ENCODE results near the gene C9. TPM values are rescaled to one million over a fixed set of nuclear protein-coding genes. Genes with fewer than 3 reads are reported as not detected.

C9 gene
- total RNA-seq, 1 donor from 2014 or later = not detected

- H3K9me3 Mint-ChIP-seq (ENCODE audit: low read depth) = no peaks in the 10 kb centered on the region
- peak; percentile 96 for TF ChIP-seq CTCF (IDR thresholded peaks at IDR 0.05)
- no peak for DNase-seq (ENCODE audit: low spot score)
- peaks cover 4% of the 10 kb centered on the region for H3K4me1 Mint-ChIP-seq (ENCODE audit: low read depth)
- H3K27me3 Mint-ChIP-seq (ENCODE audit: low read depth) = no peaks in the 10 kb centered on the region
- H3K36me3 Mint-ChIP-seq (ENCODE audit: low read depth) = peaks cover 52% of the 10 kb centered on the region
- H3K27ac Mint-ChIP-seq (ENCODE audit: unreplicated experiment) = peak overlapping the region; percentile 74
- H3K4me3 Mint-ChIP-seq (ENCODE audit: unreplicated experiment) = no peak overlapping the region
These were observed 12.0 kb upstream of the C9 start for GRCh38 chr5:39376293-39376714.

- Mint-ChIP-seq H3K4me1 (ENCODE audit: low read depth) (no peaks in the 10 kb centered on the region), H3K27ac (ENCODE audit: unreplicated experiment) (no peak overlapping the region), H3K9me3 (ENCODE audit: low read depth) (no peaks in the 10 kb centered on the region), H3K27me3 (ENCODE audit: low read depth) (no peaks in the 10 kb centered on the region), H3K36me3 (ENCODE audit: low read depth) (peaks cover 50% of the 10 kb centered on the region), H3K4me3 (ENCODE audit: unreplicated experiment) (no peak overlapping the region)
- DNase-seq (ENCODE audit: low spot score) = no peak
- TF ChIP-seq CTCF (IDR thresholded peaks at IDR 0.05) = no peak
These were observed 9.5 kb upstream of the C9 start for GRCh38 chr5:39373791-39374190.

- no peaks in the 10 kb centered on the region for H3K9me3 Mint-ChIP-seq (ENCODE audit: low read depth)
- no peaks in the 10 kb centered on the region for H3K27me3 Mint-ChIP-seq (ENCODE audit: low read depth)
- no peak overlapping the region for H3K27ac Mint-ChIP-seq (ENCODE audit: unreplicated experiment)
- no peak overlapping the region for H3K4me3 Mint-ChIP-seq (ENCODE audit: unreplicated experiment)
- TF ChIP-seq CTCF (IDR thresholded peaks at IDR 0.05) = no peak
- H3K36me3 Mint-ChIP-seq (ENCODE audit: low read depth) = peaks cover 41% of the 10 kb centered on the region
- DNase-seq (ENCODE audit: low spot score) = no peak
- no peaks in the 10 kb centered on the region for H3K4me1 Mint-ChIP-seq (ENCODE audit: low read depth)
These were observed 7.0 kb upstream of the C9 start for GRCh38 chr5:39371367-39371635.

GRCh38 chr5:39370555-39371366, 6.5 kb upstream of the C9 start:
- Mint-ChIP-seq H3K27me3 (ENCODE audit: low read depth) (no peaks in the 10 kb centered on the region), H3K36me3 (ENCODE audit: low read depth) (peaks cover 39% of the 10 kb centered on the region), H3K4me3 (ENCODE audit: unreplicated experiment) (no peak overlapping the region), H3K9me3 (ENCODE audit: low read depth) (no peaks in the 10 kb centered on the region), H3K27ac (ENCODE audit: unreplicated experiment) (no peak overlapping the region), H3K4me1 (ENCODE audit: low read depth) (no peaks in the 10 kb centered on the region)
- DNase-seq (ENCODE audit: low spot score) = no peak
- no peak for TF ChIP-seq CTCF (IDR thresholded peaks at IDR 0.05)

- no peak for TF ChIP-seq CTCF (IDR thresholded peaks at IDR 0.05)
- no peak overlapping the region for H3K27ac Mint-ChIP-seq (ENCODE audit: unreplicated experiment)
- H3K4me1 Mint-ChIP-seq (ENCODE audit: low read depth) = no peaks in the 10 kb centered on the region
- peaks cover 30% of the 10 kb centered on the region for H3K36me3 Mint-ChIP-seq (ENCODE audit: low read depth)
- no peak overlapping the region for H3K4me3 Mint-ChIP-seq (ENCODE audit: unreplicated experiment)
- no peaks in the 10 kb centered on the region for H3K27me3 Mint-ChIP-seq (ENCODE audit: low read depth)
- no peak for DNase-seq (ENCODE audit: low spot score)
- H3K9me3 Mint-ChIP-seq (ENCODE audit: low read depth) = no peaks in the 10 kb centered on the region
These were observed 5.0 kb upstream of the C9 start for GRCh38 chr5:39369123-39369815.
